Caco-2 (cell line): Measurements from ENCODE around the gene ZNF525. TPM values are rescaled to one million over a fixed set of nuclear protein-coding genes. Genes with fewer than 3 reads are reported as not detected.

Experiments used
- BruUV-seq: library from RNA; stranded (reverse); fragments of 400-500 nt; replicated peaks from 2 replicates; lab custom pipeline; 2021; lab: Mats Ljungman, UMichigan
- CTCF ChIA-PET: fragments of 300-600 bp; sonication (Branson Sonifier 250); formaldehyde crosslinking; loops from one replicate; lab custom pipeline; 2022; ENCODE audit warnings: antibody characterized with exemption; lab: Charles Lee
- POLR2A ChIA-PET: fragments of 300-600 bp; sonication (Branson Sonifier 250); formaldehyde crosslinking; loops from one replicate; lab custom pipeline; 2022; ENCODE audit warnings: antibody characterized with exemption; lab: Charles Lee
- DNase-seq, 2 experiments: peaks; one replicate each; pipeline versions ENCODE4 v3.0.0 to v3.0.0-alpha.2; 2020 to 2022
- H3K27me3 ChIP-seq: replicated peaks from 2 replicates; pipeline ENCODE4 v1.6.0; 2011; ENCODE audit warnings: low read length; ENCODE audit not compliant: control insufficient read depth, insufficient read depth
- H3K36me3 ChIP-seq: 2 replicates; pipeline ENCODE4 v1.5.1; 2011; ENCODE audit warnings: low read length; ENCODE audit not compliant: control insufficient read depth, insufficient read depth
- H3K4me1 ChIP-seq: fragments of 250-450 bp; sonication (Bioruptor Pico); 2 replicates; pipeline ENCODE4 v1.5.1; 2020; ENCODE audit warnings: mild to moderate bottlenecking
- H3K4me3 ChIP-seq: 2 replicates; pipeline ENCODE4 v1.5.1; 2011; ENCODE audit warnings: low read depth, mild to moderate bottlenecking, control low read depth, low read length
- H3K9me3 ChIP-seq: fragments of 250-450 bp; sonication (Bioruptor Pico); 2 replicates; pipeline ENCODE4 v1.5.1; 2020; ENCODE audit warnings: mild to moderate bottlenecking, moderate library complexity
- H3K27ac Mint-ChIP-seq: one replicate; pipeline ENCODE4 v1.8.0; 2022; ENCODE audit warnings: mixed read lengths; ENCODE audit not compliant: unreplicated experiment
- H3K27me3 Mint-ChIP-seq: one replicate; pipeline ENCODE4 v1.8.0; 2022; ENCODE audit warnings: mixed read lengths; ENCODE audit not compliant: insufficient read depth, unreplicated experiment
- H3K36me3 Mint-ChIP-seq: one replicate; pipeline ENCODE4 v1.8.0; 2022; ENCODE audit warnings: mild to moderate bottlenecking, mixed read lengths; ENCODE audit not compliant: insufficient read depth, unreplicated experiment
- H3K4me1 Mint-ChIP-seq: one replicate; pipeline ENCODE4 v1.8.0; 2022; ENCODE audit warnings: low read depth, mixed read lengths; ENCODE audit not compliant: unreplicated experiment
- H3K4me3 Mint-ChIP-seq: one replicate; pipeline ENCODE4 v1.8.0; 2022; ENCODE audit warnings: mild to moderate bottlenecking, moderate library complexity, mixed read lengths; ENCODE audit not compliant: unreplicated experiment
- H3K9me3 Mint-ChIP-seq: one replicate; pipeline ENCODE4 v1.8.0; 2022; ENCODE audit warnings: mixed read lengths; ENCODE audit not compliant: unreplicated experiment
- CTCF ChIP-seq, 2 experiments: fragments of 200-600 bp in 1 of 2; IDR thresholded peaks; 1 replicate in 1 of 2; 2 replicates in 1 of 2; pipeline versions ENCODE4 v1.5.1 to v1.8.0; 2011 to 2022; ENCODE audit warnings: antibody characterized with exemption in 1 of 2, control low read depth in 1 of 2, inconsistent platforms in 1 of 2, low read depth in 1 of 2, low read length in 1 of 2, mild to moderate bottlenecking in 1 of 2, moderate library complexity in 1 of 2; ENCODE audit not compliant: insufficient read depth in 1 of 2, severe bottlenecking in 1 of 2, unreplicated experiment in 1 of 2
- intact Hi-C: fragments of 100-400 bp; cut with micrococcal nuclease; formaldehyde crosslinking; loops from one replicate; pipeline ENCODE4 v1.10.0; 2022; ENCODE audit not compliant: unreplicated experiment
- total RNA-seq: library from RNA; stranded (reverse); gene quantifications from 2 replicates; pipeline ENCODE4 v1.2.3, GENCODE V29; 2022

The ZNF525 gene
- total RNA-seq, 1 experiment from 2014 or later, result 15.0 TPM

GRCh38 chr19:53374743-53375142 lies 9.2 kb downstream of the ZNF525 start:
- no peak overlapping the region for H3K4me3 Mint-ChIP-seq
- H3K4me1 Mint-ChIP-seq, result no peaks in the 10 kb centered on the region
- Histone ChIP-seq H3K4me1 (no peaks in the 10 kb centered on the region), H3K27me3 (no peaks in the 10 kb centered on the region), H3K36me3 (no peaks in the 10 kb centered on the region; the same call in 1 of the 2 replicates), H3K9me3 (peaks cover 18% of the 10 kb centered on the region), H3K4me3 (no peak overlapping the region)
- H3K9me3 Mint-ChIP-seq, result peaks cover 19% of the 10 kb centered on the region
- no peak overlapping the region for H3K27ac Mint-ChIP-seq
- peaks cover 46% of the 10 kb centered on the region for H3K36me3 Mint-ChIP-seq
- no peak for DNase-seq
- CTCF ChIA-PET, result no interaction called here
- intact Hi-C loops, result no loop called here
- no TSS peak for BruUV-seq
- POLR2A ChIA-PET, result no interaction called here
- no peaks in the 10 kb centered on the region for H3K27me3 Mint-ChIP-seq
- no peak for TF ChIP-seq CTCF (IDR thresholded peaks at IDR 0.05; ENCODE audit: insufficient read depth in 1 of 2, low read depth in 1 of 2, low read length in 1 of 2, severe bottlenecking in 1 of 2, unreplicated experiment in 1 of 2)

DNA sequence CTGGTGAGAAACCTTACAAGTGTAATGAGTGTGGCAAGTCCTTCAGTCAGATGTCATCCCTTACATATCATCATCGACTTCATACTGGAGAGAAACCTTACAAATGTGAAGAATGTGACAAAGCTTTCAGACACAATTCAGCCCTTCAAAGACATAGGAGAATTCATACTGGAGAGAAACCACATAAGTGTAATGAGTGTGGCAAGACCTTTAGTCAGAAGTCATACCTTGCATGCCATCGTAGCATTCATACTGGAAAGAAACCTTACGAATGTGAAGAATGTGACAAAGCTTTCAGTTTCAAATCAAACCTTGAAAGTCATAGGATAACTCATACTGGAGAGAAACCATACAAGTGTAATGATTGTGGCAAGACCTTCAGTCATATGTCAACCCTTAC lies 15.9 kb downstream of the ZNF525 start:
- no peak overlapping the region for H3K27ac Mint-ChIP-seq
- peaks cover 69% of the 10 kb centered on the region for H3K36me3 Mint-ChIP-seq
- TF ChIP-seq CTCF (IDR thresholded peaks at IDR 0.05; ENCODE audit: insufficient read depth in 1 of 2, low read depth in 1 of 2, low read length in 1 of 2, severe bottlenecking in 1 of 2, unreplicated experiment in 1 of 2), result no peak
- H3K9me3 Mint-ChIP-seq, result peaks cover 58% of the 10 kb centered on the region
- no peaks in the 10 kb centered on the region for H3K27me3 ChIP-seq
- no peaks in the 10 kb centered on the region; the same call in 1 of the 2 replicates for H3K36me3 ChIP-seq
- no peak overlapping the region for H3K4me3 Mint-ChIP-seq
- no peaks in the 10 kb centered on the region for H3K4me1 ChIP-seq
- peaks cover 34% of the 10 kb centered on the region for H3K9me3 ChIP-seq
- H3K4me3 ChIP-seq, result no peak overlapping the region
- no peaks in the 10 kb centered on the region for H3K27me3 Mint-ChIP-seq
- no peaks in the 10 kb centered on the region for H3K4me1 Mint-ChIP-seq
- no peak for DNase-seq
- ChIA-PET POLR2A (no interaction called here), CTCF (no interaction called here)
- BruUV-seq, result no TSS peak
- intact Hi-C loops, result no loop called here

GRCh38 chr19:53388168-53388567 lies 22.7 kb downstream of the ZNF525 start:
- intact Hi-C loops, result no loop called here
- Histone ChIP-seq H3K36me3 (no peaks in the 10 kb centered on the region), H3K27me3 (no peaks in the 10 kb centered on the region), H3K9me3 (peaks cover 30% of the 10 kb centered on the region), H3K4me3 (no peak overlapping the region), H3K4me1 (no peaks in the 10 kb centered on the region)
- H3K27me3 Mint-ChIP-seq, result no peaks in the 10 kb centered on the region
- DNase-seq, result no peak
- peaks cover 37% of the 10 kb centered on the region for H3K9me3 Mint-ChIP-seq
- BruUV-seq, result no TSS peak
- no peak overlapping the region for H3K27ac Mint-ChIP-seq
- no peak for TF ChIP-seq CTCF (IDR thresholded peaks at IDR 0.05; ENCODE audit: insufficient read depth in 1 of 2, low read depth in 1 of 2, low read length in 1 of 2, severe bottlenecking in 1 of 2, unreplicated experiment in 1 of 2)
- ChIA-PET POLR2A (no interaction called here), CTCF (no interaction called here)
- H3K4me3 Mint-ChIP-seq, result no peak overlapping the region
- H3K36me3 Mint-ChIP-seq, result peaks cover 30% of the 10 kb centered on the region
- H3K4me1 Mint-ChIP-seq, result no peaks in the 10 kb centered on the region
